Measurements from ENCODE around the gene PRKN. TPM values are rescaled to one million over a fixed set of nuclear protein-coding genes. Genes with fewer than 3 reads are reported as not detected.

PRKN gene
- total RNA-seq, 1 experiment from 2014 or later, result 1.2 TPM

DNA sequence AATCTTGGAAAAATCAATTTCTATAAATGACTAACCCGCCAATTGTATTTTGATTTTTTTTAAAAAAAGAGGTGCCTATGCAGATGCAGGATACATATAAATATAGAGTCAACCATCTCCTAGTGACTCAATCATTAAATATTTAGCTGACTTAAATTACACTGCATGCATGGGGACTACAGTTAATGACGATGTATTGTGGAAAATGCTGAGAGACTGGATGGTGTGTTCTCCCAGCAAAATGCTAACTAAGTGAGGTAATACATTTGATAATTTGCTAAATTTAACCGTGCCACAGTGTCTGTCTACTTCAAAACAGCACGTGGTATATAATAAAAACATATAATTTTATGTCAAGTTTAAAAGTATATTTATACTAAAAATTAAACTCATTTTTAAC is 341.6 kb downstream of the PRKN start:
- TF ChIP-seq, protein P1, sequence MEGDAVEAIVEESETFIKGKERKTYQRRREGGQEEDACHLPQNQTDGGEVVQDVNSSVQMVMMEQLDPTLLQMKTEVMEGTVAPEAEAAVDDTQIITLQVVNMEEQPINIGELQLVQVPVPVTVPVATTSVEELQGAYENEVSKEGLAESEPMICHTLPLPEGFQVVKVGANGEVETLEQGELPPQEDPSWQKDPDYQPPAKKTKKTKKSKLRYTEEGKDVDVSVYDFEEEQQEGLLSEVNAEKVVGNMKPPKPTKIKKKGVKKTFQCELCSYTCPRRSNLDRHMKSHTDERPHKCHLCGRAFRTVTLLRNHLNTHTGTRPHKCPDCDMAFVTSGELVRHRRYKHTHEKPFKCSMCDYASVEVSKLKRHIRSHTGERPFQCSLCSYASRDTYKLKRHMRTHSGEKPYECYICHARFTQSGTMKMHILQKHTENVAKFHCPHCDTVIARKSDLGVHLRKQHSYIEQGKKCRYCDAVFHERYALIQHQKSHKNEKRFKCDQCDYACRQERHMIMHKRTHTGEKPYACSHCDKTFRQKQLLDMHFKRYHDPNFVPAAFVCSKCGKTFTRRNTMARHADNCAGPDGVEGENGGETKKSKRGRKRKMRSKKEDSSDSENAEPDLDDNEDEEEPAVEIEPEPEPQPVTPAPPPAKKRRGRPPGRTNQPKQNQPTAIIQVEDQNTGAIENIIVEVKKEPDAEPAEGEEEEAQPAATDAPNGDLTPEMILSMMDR (conservative IDR thresholded peaks at IDR 0.05; ENCODE audit: low read depth, low read length), result no peak
- no peak for TF ChIP-seq EZH2 (IDR thresholded peaks at IDR 0.05; ENCODE audit: borderline replicate concordance, low read depth, low read length, poor library complexity, severe bottlenecking)
- H3K4me3 ChIP-seq (ENCODE audit: low read depth, low read length, poor library complexity, severe bottlenecking), result no peak overlapping the region
- CTCF ChIA-PET, result no interaction called here
- no peak for DNase-seq (ENCODE audit: low spot score)
- no peaks in the 10 kb centered on the region for H3K27me3 ChIP-seq (replicated peaks; ENCODE audit: insufficient read depth, low read depth, low read length, poor library complexity)
- H3K27ac ChIP-seq (ENCODE audit: low read depth, low read length, poor library complexity, severe bottlenecking), result no peak overlapping the region
- H3K4me1 ChIP-seq (ENCODE audit: insufficient read depth, low read length, poor library complexity, severe bottlenecking), result no peaks in the 10 kb centered on the region
- H3K36me3 ChIP-seq (ENCODE audit: insufficient read depth, low read length, poor library complexity, severe bottlenecking), result no peaks in the 10 kb centered on the region
- POLR2A ChIA-PET (ENCODE audit: low non-redundant PET), result no interaction called here
- intact Hi-C loops (cut with micrococcal nuclease; ENCODE audit: unreplicated experiment), result no loop called here
- H3K9me3 ChIP-seq (ENCODE audit: low read depth, low read length, poor library complexity, severe bottlenecking), result no peaks in the 10 kb centered on the region
- BruUV-seq (replicated peaks), result no TSS peak

DNA sequence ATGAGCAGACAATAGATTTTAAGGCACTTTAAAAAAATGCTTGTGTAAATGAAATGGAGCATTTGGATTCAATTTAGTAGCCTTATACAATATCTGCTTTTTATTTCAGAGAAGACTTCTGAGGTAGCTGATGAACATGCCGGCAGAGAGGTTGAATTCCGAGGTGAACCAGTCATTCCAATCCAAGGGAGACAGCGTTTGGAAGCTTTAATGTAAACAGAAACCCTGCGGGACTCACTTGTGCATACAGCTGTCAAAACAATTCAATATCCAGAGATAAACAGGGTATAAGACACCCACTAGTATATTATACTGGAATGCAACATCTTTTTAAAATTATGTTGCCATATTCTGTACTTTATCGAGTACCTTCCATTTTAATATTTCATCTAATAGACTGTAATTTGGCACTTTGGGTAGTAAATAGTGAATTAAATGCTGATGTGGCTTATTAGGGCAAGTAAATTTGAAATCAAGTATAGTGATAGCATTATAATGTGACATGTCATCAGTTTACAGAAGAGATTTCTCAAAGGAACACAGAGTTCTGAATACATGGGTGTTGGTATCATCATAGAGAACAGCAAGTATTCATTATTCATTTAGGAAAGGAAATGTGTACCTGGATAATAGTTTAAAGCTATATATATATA is 347.7 kb downstream of the PRKN start:
- H3K9me3 ChIP-seq (ENCODE audit: low read depth, low read length, poor library complexity, severe bottlenecking), result no peaks in the 10 kb centered on the region
- no peaks in the 10 kb centered on the region for H3K4me1 ChIP-seq (ENCODE audit: insufficient read depth, low read length, poor library complexity, severe bottlenecking)
- no peaks in the 10 kb centered on the region for H3K36me3 ChIP-seq (ENCODE audit: insufficient read depth, low read length, poor library complexity, severe bottlenecking)
- no TSS peak for BruUV-seq (replicated peaks)
- no peaks in the 10 kb centered on the region for H3K27me3 ChIP-seq (replicated peaks; ENCODE audit: insufficient read depth, low read depth, low read length, poor library complexity)
- ChIA-PET POLR2A (ENCODE audit: low non-redundant PET) (no interaction called here), CTCF (no interaction called here)
- H3K4me3 ChIP-seq (ENCODE audit: low read depth, low read length, poor library complexity, severe bottlenecking), result no peak overlapping the region
- TF ChIP-seq, protein P1 (conservative IDR thresholded peaks at IDR 0.05; ENCODE audit: low read depth, low read length), result no peak
- no peak for TF ChIP-seq EZH2 (IDR thresholded peaks at IDR 0.05; ENCODE audit: borderline replicate concordance, low read depth, low read length, poor library complexity, severe bottlenecking)
- no peak overlapping the region for H3K27ac ChIP-seq (ENCODE audit: low read depth, low read length, poor library complexity, severe bottlenecking)
- intact Hi-C loops (cut with micrococcal nuclease; ENCODE audit: unreplicated experiment), result no loop called here
- DNase-seq (ENCODE audit: low spot score), result no peak

DNA sequence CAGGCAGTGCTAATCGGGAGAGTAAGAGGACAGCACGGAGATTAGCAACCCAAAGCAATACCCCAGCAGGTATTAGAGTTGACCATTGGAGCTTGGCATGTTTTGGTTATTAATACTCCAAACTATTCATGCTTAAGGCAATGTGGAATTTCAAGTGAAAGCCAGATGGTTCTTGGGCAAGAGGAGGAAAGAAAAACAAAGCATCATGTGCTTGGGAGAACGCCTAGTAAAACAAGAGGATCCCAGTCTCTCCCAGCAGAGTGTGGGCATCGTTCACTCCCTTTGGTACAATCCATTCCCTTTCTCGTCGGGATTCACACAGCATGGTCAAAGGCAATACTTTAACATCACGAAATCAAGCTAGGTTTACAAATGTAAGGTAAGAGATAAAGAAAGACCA is 349.8 kb downstream of the PRKN start:
- no peaks in the 10 kb centered on the region for H3K4me1 ChIP-seq (ENCODE audit: insufficient read depth, low read length, poor library complexity, severe bottlenecking)
- no TSS peak for BruUV-seq (replicated peaks)
- TF ChIP-seq, protein P1 (conservative IDR thresholded peaks at IDR 0.05; ENCODE audit: low read depth, low read length), result no peak
- no peak for TF ChIP-seq EZH2 (IDR thresholded peaks at IDR 0.05; ENCODE audit: borderline replicate concordance, low read depth, low read length, poor library complexity, severe bottlenecking)
- no peaks in the 10 kb centered on the region for H3K27me3 ChIP-seq (replicated peaks; ENCODE audit: insufficient read depth, low read depth, low read length, poor library complexity)
- no peaks in the 10 kb centered on the region for H3K36me3 ChIP-seq (ENCODE audit: insufficient read depth, low read length, poor library complexity, severe bottlenecking)
- intact Hi-C loops (cut with micrococcal nuclease; ENCODE audit: unreplicated experiment), result no loop called here
- no peak for DNase-seq (ENCODE audit: low spot score)
- no peaks in the 10 kb centered on the region for H3K9me3 ChIP-seq (ENCODE audit: low read depth, low read length, poor library complexity, severe bottlenecking)
- POLR2A ChIA-PET (ENCODE audit: low non-redundant PET), result no interaction called here
- CTCF ChIA-PET, result no interaction called here
- H3K27ac ChIP-seq (ENCODE audit: low read depth, low read length, poor library complexity, severe bottlenecking), result no peak overlapping the region
- no peak overlapping the region for H3K4me3 ChIP-seq (ENCODE audit: low read depth, low read length, poor library complexity, severe bottlenecking)

All from A673 (cell line).